ENCODE data around the gene ACE. TPM values are rescaled to one million over a fixed set of nuclear protein-coding genes. Genes with fewer than 3 reads are reported as not detected.

The ACE gene
- total RNA-seq, 1 donor from 2014 or later: not detected

- no peaks in the 10 kb centered on the region for H3K36me3 ChIP-seq
- Mint-ChIP-seq H3K4me1 (no peaks in the 10 kb centered on the region), H3K36me3 (no peaks in the 10 kb centered on the region), H3K4me3 (no peak overlapping the region), H3K27me3 (ENCODE audit: insufficient read depth, low read depth) (peaks cover 13% of the 10 kb centered on the region), H3K9me3 (no peaks in the 10 kb centered on the region), H3K27ac (no peak overlapping the region)
- DNase-seq (ENCODE audit: low spot score): no peak
- H3K79me2 ChIP-seq (ENCODE audit: low read depth): no peaks in the 10 kb centered on the region
- H3F3A ChIP-seq (ENCODE audit: low read depth): no peaks in the 10 kb centered on the region
- H3K9ac ChIP-seq: no peak overlapping the region
- H4K20me1 ChIP-seq (ENCODE audit: low read depth): no peaks in the 10 kb centered on the region
- no peak overlapping the region for H3K27ac ChIP-seq
- H3K4me2 ChIP-seq: no peak overlapping the region
- H3K4me3 ChIP-seq: no peak overlapping the region
- H2AFZ ChIP-seq (replicated peaks): no peak overlapping the region
- no peaks in the 10 kb centered on the region for H3K9me3 ChIP-seq (ENCODE audit: low read depth)
- TF ChIP-seq EZH2 (IDR thresholded peaks at IDR 0.05): no peak
- no peak for TF ChIP-seq CTCF (IDR thresholded peaks at IDR 0.05)
- no peaks in the 10 kb centered on the region for H3K27me3 ChIP-seq
- H3K4me1 ChIP-seq: no peaks in the 10 kb centered on the region
Measured at GRCh38 chr17:63516910-63517824, 40.3 kb downstream of the ACE start.

- Histone ChIP-seq H3K9me3 (ENCODE audit: low read depth) (no peaks in the 10 kb centered on the region), H3K4me2 (no peak overlapping the region), H3K9ac (no peak overlapping the region), H3K4me3 (no peak overlapping the region), H3K27ac (no peak overlapping the region), H3K36me3 (no peaks in the 10 kb centered on the region), H4K20me1 (ENCODE audit: low read depth) (no peaks in the 10 kb centered on the region), H3F3A (ENCODE audit: low read depth) (no peaks in the 10 kb centered on the region), H3K27me3 (no peaks in the 10 kb centered on the region), H3K4me1 (no peaks in the 10 kb centered on the region), H3K79me2 (ENCODE audit: low read depth) (no peaks in the 10 kb centered on the region), H2AFZ (replicated peaks) (no peak overlapping the region)
- Mint-ChIP-seq H3K4me3 (no peak overlapping the region), H3K36me3 (no peaks in the 10 kb centered on the region), H3K27ac (no peak overlapping the region), H3K9me3 (no peaks in the 10 kb centered on the region), H3K4me1 (no peaks in the 10 kb centered on the region), H3K27me3 (ENCODE audit: insufficient read depth, low read depth) (peaks cover 13% of the 10 kb centered on the region)
- no peak for TF ChIP-seq EZH2phosphoT487 (IDR thresholded peaks at IDR 0.05)
- no peak for TF ChIP-seq CTCF (IDR thresholded peaks at IDR 0.05)
- TF ChIP-seq EZH2 (IDR thresholded peaks at IDR 0.05): no peak
- no peak for DNase-seq (ENCODE audit: low spot score)
Measured at GRCh38 chr17:63517825-63518534, 41.1 kb downstream of the ACE start.

- TF ChIP-seq EZH2 (IDR thresholded peaks at IDR 0.05) (no peak), EZH2phosphoT487 (IDR thresholded peaks at IDR 0.05) (no peak), CTCF (IDR thresholded peaks at IDR 0.05) (no peak)
- Histone ChIP-seq H3K4me1 (no peaks in the 10 kb centered on the region), H3K36me3 (no peaks in the 10 kb centered on the region), H3K27me3 (peaks cover 13% of the 10 kb centered on the region), H3K4me3 (no peak overlapping the region), H4K20me1 (ENCODE audit: low read depth) (peaks cover 11% of the 10 kb centered on the region), H2AFZ (replicated peaks) (no peak overlapping the region), H3K9me3 (ENCODE audit: low read depth) (no peaks in the 10 kb centered on the region), H3K27ac (no peak overlapping the region), H3K9ac (no peak overlapping the region), H3K79me2 (ENCODE audit: low read depth) (no peaks in the 10 kb centered on the region), H3K4me2 (no peak overlapping the region), H3F3A (ENCODE audit: low read depth) (no peaks in the 10 kb centered on the region)
- no peaks in the 10 kb centered on the region for H3K9me3 Mint-ChIP-seq
- peaks cover 23% of the 10 kb centered on the region for H3K27me3 Mint-ChIP-seq (ENCODE audit: insufficient read depth, low read depth)
- no peak for DNase-seq (ENCODE audit: low spot score)
- H3K4me3 Mint-ChIP-seq: no peak overlapping the region
- no peaks in the 10 kb centered on the region for H3K36me3 Mint-ChIP-seq
- peaks cover 4% of the 10 kb centered on the region for H3K4me1 Mint-ChIP-seq
- H3K27ac Mint-ChIP-seq: no peak overlapping the region
Measured at GRCh38 chr17:63519116-63519881, 42.4 kb downstream of the ACE start.

All from neural progenitor cell (in vitro differentiated cells).